Neutrophil (primary cell): ENCODE measurements around the gene GRP.
A peak's percentile ranks its signal among the peaks of the same experiment; 100 is the strongest.
"Not testable (repeated sequence)": the region's sequence is repeated elsewhere in the genome, so short reads cannot be mapped to it uniquely, and the experiment has no call there.

Source experiments
- H3K27ac ChIP-seq: fragments of 200-600 bp; sonication (generic); 2 replicates; pipeline ENCODE4 v1.5.1; 2016; ENCODE audit warnings: mild to moderate bottlenecking, moderate library complexity
- H3K27me3 ChIP-seq: fragments of 200-600 bp; sonication (generic); 2 replicates; pipeline ENCODE4 v1.6.0; 2016; ENCODE audit warnings: mild to moderate bottlenecking
- H3K36me3 ChIP-seq: fragments of 200-600 bp; sonication (generic); 2 replicates; pipeline ENCODE4 v1.5.1; 2017
- H3K4me1 ChIP-seq, 2 experiments: fragments of 200-600 bp in 1 of 2; sonication (generic) in 1 of 2; 1 replicate in 1 of 2; 2 replicates in 1 of 2; pipeline versions ENCODE4 v1.5.1 to v1.6.1; 2013 to 2016; ENCODE audit warnings: low read depth in 1 of 2, low read length in 1 of 2, mild to moderate bottlenecking in 1 of 2, moderate library complexity in 1 of 2; ENCODE audit not compliant: control insufficient read depth in 1 of 2, insufficient read depth in 1 of 2
- H3K4me3 ChIP-seq, 2 experiments: fragments of 200-600 bp in 1 of 2; sonication (generic) in 1 of 2; 1 replicate in 1 of 2; 2 replicates in 1 of 2; pipeline ENCODE4 v1.5.1; 2013 to 2016; ENCODE audit warnings: low read depth in 1 of 2, low read length in 1 of 2, mild to moderate bottlenecking in 1 of 2, moderate library complexity in 1 of 2
- H3K9me3 ChIP-seq: fragments of 200-600 bp; sonication (generic); 2 replicates; pipeline ENCODE4 v1.5.1; 2016
- CTCF ChIP-seq: fragments of 200-600 bp; sonication (generic); IDR thresholded peaks from 2 replicates; pipeline ENCODE4 v1.5.1; 2016; ENCODE audit warnings: antibody characterized with exemption

Gene GRP

GRCh38 chr18:59262243-59262642 is 42.3 kb downstream of the GRP start:
- not testable (repeated sequence) for H3K4me1 ChIP-seq, H3K36me3 ChIP-seq, H3K27ac ChIP-seq, H3K4me3 ChIP-seq, H3K9me3 ChIP-seq
- peaks cover 49% of the 10 kb centered on the region for H3K27me3 ChIP-seq

- Histone ChIP-seq H3K36me3 (no peaks in the 10 kb centered on the region), H3K9me3 (no peaks in the 10 kb centered on the region), H3K27me3 (peaks cover 64% of the 10 kb centered on the region), H3K27ac (no peak overlapping the region), H3K4me3 (no peak overlapping the region), H3K4me1 (no peaks in the 10 kb centered on the region)
- no peak for TF ChIP-seq CTCF
Observed at GRCh38 chr18:59263661-59264060, 43.7 kb downstream of the GRP start.

- TF ChIP-seq CTCF: no peak
- Histone ChIP-seq H3K4me1 (no peaks in the 10 kb centered on the region), H3K27me3 (peaks cover 68% of the 10 kb centered on the region), H3K9me3 (no peaks in the 10 kb centered on the region), H3K36me3 (no peaks in the 10 kb centered on the region), H3K4me3 (no peak overlapping the region), H3K27ac (no peak overlapping the region)
Observed at GRCh38 chr18:59264121-59264571, 44.2 kb downstream of the GRP start.

- H3K4me3 ChIP-seq: peak overlapping the region in 1 of 2 experiments; percentile 18
- no peak overlapping the region for H3K27ac ChIP-seq
- H3K9me3 ChIP-seq: no peaks in the 10 kb centered on the region
- no peak for TF ChIP-seq CTCF
- H3K27me3 ChIP-seq: peaks cover 75% of the 10 kb centered on the region
- no peaks in the 10 kb centered on the region for H3K36me3 ChIP-seq
- no peaks in the 10 kb centered on the region for H3K4me1 ChIP-seq
Observed at GRCh38 chr18:59264651-59265245, 44.8 kb downstream of the GRP start.

GRCh38 chr18:59265246-59265973 is 45.5 kb downstream of the GRP start:
- Histone ChIP-seq H3K4me1 (no peaks in the 10 kb centered on the region), H3K36me3 (no peaks in the 10 kb centered on the region), H3K27me3 (peaks cover 81% of the 10 kb centered on the region), H3K9me3 (no peaks in the 10 kb centered on the region), H3K27ac (no peak overlapping the region), H3K4me3 (peak overlapping the region; percentile 8 to 18)
- no peak for TF ChIP-seq CTCF

- Histone ChIP-seq H3K9me3 (no peaks in the 10 kb centered on the region), H3K27ac (no peak overlapping the region), H3K4me1 (no peaks in the 10 kb centered on the region), H3K36me3 (no peaks in the 10 kb centered on the region), H3K27me3 (peaks cover 87% of the 10 kb centered on the region), H3K4me3 (no peak overlapping the region)
- no peak for TF ChIP-seq CTCF
Observed at GRCh38 chr18:59265974-59266369, 46.0 kb downstream of the GRP start.
